ENCODE data around the gene TLE1. TPM values are rescaled to one million over a fixed set of nuclear protein-coding genes. Genes with fewer than 3 reads are reported as not detected.
A peak's percentile ranks its signal among the peaks of the same experiment; 100 is the strongest.

The TLE1 gene
- total RNA-seq, 1 experiment from 2014 or later = 17.3 TPM

DNA sequence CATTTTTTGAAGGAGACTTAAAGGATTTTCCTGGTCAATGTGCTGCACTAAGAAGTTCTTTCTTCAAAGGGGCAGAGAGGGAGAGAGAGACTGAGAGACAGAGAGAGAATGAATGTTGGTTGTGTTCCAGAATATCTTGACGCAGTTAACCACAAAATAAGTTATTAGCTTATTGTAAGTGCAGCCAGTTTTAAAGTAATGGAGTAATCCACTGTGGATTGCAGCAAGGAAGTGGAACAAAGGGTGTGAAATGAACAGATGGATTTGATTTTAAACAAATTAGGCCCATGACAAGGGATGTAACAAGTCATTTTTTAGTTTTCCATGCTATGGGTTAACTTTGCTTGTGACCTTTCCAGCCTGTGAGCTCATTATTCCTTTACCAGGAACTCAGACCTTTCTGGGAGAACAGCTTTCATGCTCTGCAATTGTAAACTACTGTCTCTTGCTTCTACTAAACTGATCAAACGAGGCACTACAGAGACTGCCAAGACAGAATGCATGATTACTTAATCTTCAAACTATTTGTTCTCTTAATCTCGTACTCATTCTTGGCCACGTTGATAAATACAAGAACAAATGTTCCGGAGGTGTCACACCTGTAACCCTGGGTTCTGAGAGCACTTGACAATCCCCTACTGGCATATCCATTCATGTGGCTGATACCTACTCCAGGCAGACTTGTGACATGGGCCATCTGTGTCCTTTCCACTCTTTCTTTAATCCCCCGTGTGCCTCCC lies 131.1 kb downstream of the TLE1 start:
- ATAC-seq (no peak), DNase-seq (ENCODE audit: low read depth, low spot score) (no peak)
- POLR2A ChIA-PET = no interaction called here
- Histone ChIP-seq H2AFZ (ENCODE audit: low read depth, low read length, poor library complexity, severe bottlenecking) (peak overlapping the region; percentile 63), H3K9me3 (ENCODE audit: control insufficient read depth in 1 of 2, insufficient read depth in 1 of 2, low read depth in 1 of 2, low read length in 2 of 2) (no peaks in the 10 kb centered on the region), H3K36me3 (ENCODE audit: control insufficient read depth in 1 of 2, insufficient read depth in 2 of 2, low read length in 2 of 2) (no peaks in the 10 kb centered on the region), H3K9me2 (ENCODE audit: insufficient read depth) (no peaks in the 10 kb centered on the region), H3K27ac (ENCODE audit: low read depth, low read length) (0 out of 2 replicates have a peak overlapping the region, but pooled peaks have one; percentile 6), H3K79me2 (ENCODE audit: insufficient read depth, low read length) (no peaks in the 10 kb centered on the region), H4K20me1 (ENCODE audit: insufficient read depth) (no peaks in the 10 kb centered on the region), H3K4me1 (ENCODE audit: control insufficient read depth in 1 of 2, insufficient read depth in 2 of 2, low read length in 2 of 2) (peaks cover 38 to 67% of the 10 kb centered on the region in 2 experiments), H3K4me3 (replicated peaks in 1 of 2; ENCODE audit: low read depth in 1 of 2, low read length in 2 of 2) (no peak overlapping the region), H3K9ac (ENCODE audit: low read length) (no peak overlapping the region), H3K27me3 (ENCODE audit: insufficient read depth, low read length) (no peaks in the 10 kb centered on the region), H3K4me2 (ENCODE audit: low read length) (peak overlapping the region; percentile 58; the same call in 1 of the 2 replicates)
- RAD21 ChIA-PET (ENCODE audit: low non-redundant PET in 1 of 2, low total read pairs in 2 of 2, uncharacterized antibody in 2 of 2, unreplicated experiment in 2 of 2) = no interaction called here
- CTCF ChIA-PET = no interaction called here
- intact Hi-C loops (cut with micrococcal nuclease) = loop anchor here (10.0 kb wide), 1 partner anchor 63 kb away; no protein-coding TSS in a partner anchor
- BruUV-seq (replicated peaks) = no TSS peak
- no peak for TF ChIP-seq EZH2 (IDR thresholded peaks at IDR 0.05)
- TF ChIP-seq YY1 (IDR thresholded peaks at IDR 0.05; ENCODE audit: extremely low read depth, insufficient replicate concordance, low read depth, low read length) = no peak
- TF ChIP-seq FOSL1 (IDR thresholded peaks at IDR 0.05; ENCODE audit: low read depth) = no peak
- no peak for TF ChIP-seq EZH2phosphoT487 (IDR thresholded peaks at IDR 0.05; ENCODE audit: borderline replicate concordance)
- TF ChIP-seq, protein P1, sequence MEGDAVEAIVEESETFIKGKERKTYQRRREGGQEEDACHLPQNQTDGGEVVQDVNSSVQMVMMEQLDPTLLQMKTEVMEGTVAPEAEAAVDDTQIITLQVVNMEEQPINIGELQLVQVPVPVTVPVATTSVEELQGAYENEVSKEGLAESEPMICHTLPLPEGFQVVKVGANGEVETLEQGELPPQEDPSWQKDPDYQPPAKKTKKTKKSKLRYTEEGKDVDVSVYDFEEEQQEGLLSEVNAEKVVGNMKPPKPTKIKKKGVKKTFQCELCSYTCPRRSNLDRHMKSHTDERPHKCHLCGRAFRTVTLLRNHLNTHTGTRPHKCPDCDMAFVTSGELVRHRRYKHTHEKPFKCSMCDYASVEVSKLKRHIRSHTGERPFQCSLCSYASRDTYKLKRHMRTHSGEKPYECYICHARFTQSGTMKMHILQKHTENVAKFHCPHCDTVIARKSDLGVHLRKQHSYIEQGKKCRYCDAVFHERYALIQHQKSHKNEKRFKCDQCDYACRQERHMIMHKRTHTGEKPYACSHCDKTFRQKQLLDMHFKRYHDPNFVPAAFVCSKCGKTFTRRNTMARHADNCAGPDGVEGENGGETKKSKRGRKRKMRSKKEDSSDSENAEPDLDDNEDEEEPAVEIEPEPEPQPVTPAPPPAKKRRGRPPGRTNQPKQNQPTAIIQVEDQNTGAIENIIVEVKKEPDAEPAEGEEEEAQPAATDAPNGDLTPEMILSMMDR (IDR thresholded peaks at IDR 0.05 in 2 of 3, conservative IDR thresholded peaks at IDR 0.05 in 1 of 3; ENCODE audit: borderline replicate concordance in 1 of 3, insufficient read depth in 1 of 3, low read depth in 2 of 3, low read length in 2 of 3) = no peak
- TF ChIP-seq, protein P2, sequence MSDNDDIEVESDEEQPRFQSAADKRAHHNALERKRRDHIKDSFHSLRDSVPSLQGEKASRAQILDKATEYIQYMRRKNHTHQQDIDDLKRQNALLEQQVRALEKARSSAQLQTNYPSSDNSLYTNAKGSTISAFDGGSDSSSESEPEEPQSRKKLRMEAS (IDR thresholded peaks at IDR 0.05) = no peak
- no peak for TF ChIP-seq ZFX (IDR thresholded peaks at IDR 0.05)

Data from HCT116 (cell line).